Naive B cell (primary cell): Measurements from ENCODE around the gene RGS8. TPM values are rescaled to one million over a fixed set of nuclear protein-coding genes. Genes with fewer than 3 reads are reported as not detected.

Source experiments
- ATAC-seq, 2 donors: fragments of 150-1000 bp; cut with Tn5 transposase; 2 replicates each; pipeline ENCODE4 v1.10.0; 2021; ENCODE audit warnings: low read depth in 2 of 2, mild to moderate bottlenecking in 2 of 2, moderate library complexity in 2 of 2
- DNase-seq: peaks from one replicate; pipeline ENCODE4 v3.0.0; 2022
- H3K27ac Mint-ChIP-seq, 6 donors: one replicate each; pipeline ENCODE4 v1.8.0; 2020 to 2022; ENCODE audit warnings: mild to moderate bottlenecking in 6 of 6, mixed read lengths in 6 of 6, moderate library complexity in 5 of 6, inconsistent platforms in 2 of 6
- H3K27me3 Mint-ChIP-seq, 3 donors: one replicate each; pipeline ENCODE4 v1.8.0; 2021 to 2022; ENCODE audit warnings: mixed read lengths in 3 of 3, mild to moderate bottlenecking in 1 of 3
- H3K36me3 Mint-ChIP-seq, 2 donors: one replicate each; pipeline ENCODE4 v1.8.0; 2020 to 2022; ENCODE audit warnings: mixed read lengths in 2 of 2, inconsistent platforms in 1 of 2, mild to moderate bottlenecking in 1 of 2
- H3K4me1 Mint-ChIP-seq, 3 donors: one replicate each; pipeline ENCODE4 v1.8.0; 2020 to 2022; ENCODE audit warnings: mixed read lengths in 3 of 3, inconsistent platforms in 1 of 3, mild to moderate bottlenecking in 1 of 3, moderate library complexity in 1 of 3
- H3K4me3 Mint-ChIP-seq, 8 donors: one replicate each; pipeline ENCODE4 v1.8.0; 2020 to 2022; ENCODE audit warnings: mild to moderate bottlenecking in 8 of 8, mixed read lengths in 8 of 8, moderate library complexity in 8 of 8, inconsistent platforms in 2 of 8
- H3K9me3 Mint-ChIP-seq, 7 donors: one replicate each; pipeline ENCODE4 v1.8.0; 2020 to 2022; ENCODE audit warnings: mixed read lengths in 7 of 7, mild to moderate bottlenecking in 5 of 7, inconsistent platforms in 2 of 7, moderate library complexity in 1 of 7
- polyA plus RNA-seq, 6 donors: library from polyadenylated mRNA; unstranded; fragments of 300-500 nt; fragmentation: Illumina TruSeq; gene quantifications; one replicate each; pipeline ENCODE4 v1.2.3, GENCODE V29; 2021; ENCODE audit warnings: low read depth in 6 of 6

The RGS8 gene
- polyA plus RNA-seq, 6 donors from 2014 or later: not detected

- Mint-ChIP-seq H3K4me3 (no peak overlapping the region), H3K27me3 (peaks cover 19 to 47% (median 36%) of the 10 kb centered on the region in 3 donors), H3K4me1 (peaks cover 0 to 13% (median 5%) of the 10 kb centered on the region in 3 donors), H3K36me3 (no peaks in the 10 kb centered on the region), H3K27ac (peak overlapping the region in 1 of 6 donors; percentile 36), H3K9me3 (no peaks in the 10 kb centered on the region)
- ATAC-seq: no peak
- DNase-seq: no peak
Measured at GRCh38 chr1:182674346-182675246, 9.8 kb downstream of the RGS8 start.

GRCh38 chr1:182672487-182672836 lies 11.9 kb downstream of the RGS8 start:
- H3K27ac Mint-ChIP-seq: peak overlapping the region in 1 of 6 donors; percentile 65
- ATAC-seq: no peak

GRCh38 chr1:182671750-182672486 lies 12.5 kb downstream of the RGS8 start:
- Mint-ChIP-seq H3K36me3 (no peaks in the 10 kb centered on the region), H3K9me3 (no peaks in the 10 kb centered on the region), H3K4me1 (peaks cover 0 to 6% (median 0%) of the 10 kb centered on the region in 3 donors), H3K27me3 (peaks cover 19 to 49% (median 36%) of the 10 kb centered on the region in 3 donors), H3K4me3 (no peak overlapping the region), H3K27ac (peak overlapping the region in 1 of 6 donors; percentile 65)
- no peak for ATAC-seq
- DNase-seq: no peak

More at GRCh38 chr1:182672487-182672836, 11.9 kb downstream of the RGS8 start:
- Mint-ChIP-seq H3K4me3 (no peak overlapping the region), H3K4me1 (peaks cover 0 to 11% (median 1%) of the 10 kb centered on the region in 3 donors), H3K9me3 (no peaks in the 10 kb centered on the region), H3K27me3 (peaks cover 19 to 49% (median 36%) of the 10 kb centered on the region in 3 donors), H3K36me3 (no peaks in the 10 kb centered on the region)
- no peak for DNase-seq

GRCh38 chr1:182670032-182670749 lies 14.2 kb downstream of the RGS8 start:
- ATAC-seq (no peak), DNase-seq (no peak)
- Mint-ChIP-seq H3K9me3 (no peaks in the 10 kb centered on the region), H3K27ac (no peak overlapping the region), H3K27me3 (peaks cover 19 to 50% (median 38%) of the 10 kb centered on the region in 3 donors), H3K36me3 (no peaks in the 10 kb centered on the region), H3K4me1 (no peaks in the 10 kb centered on the region), H3K4me3 (no peak overlapping the region)

GRCh38 chr1:182669266-182669665 lies 15.1 kb downstream of the RGS8 start:
- DNase-seq: no peak
- no peaks in the 10 kb centered on the region for H3K9me3 Mint-ChIP-seq
- H3K27me3 Mint-ChIP-seq: peaks cover 18 to 45% (median 31%) of the 10 kb centered on the region in 3 donors
- H3K36me3 Mint-ChIP-seq: no peaks in the 10 kb centered on the region
- H3K4me1 Mint-ChIP-seq: no peaks in the 10 kb centered on the region
- no peak for ATAC-seq
- H3K27ac Mint-ChIP-seq: no peak overlapping the region
- no peak overlapping the region for H3K4me3 Mint-ChIP-seq

GRCh38 chr1:182668521-182669054 lies 15.8 kb downstream of the RGS8 start:
- peaks cover 14 to 39% (median 31%) of the 10 kb centered on the region in 3 donors for H3K27me3 Mint-ChIP-seq
- no peak for ATAC-seq
- H3K4me1 Mint-ChIP-seq: no peaks in the 10 kb centered on the region
- no peaks in the 10 kb centered on the region for H3K9me3 Mint-ChIP-seq
- no peak overlapping the region for H3K27ac Mint-ChIP-seq
- H3K36me3 Mint-ChIP-seq: no peaks in the 10 kb centered on the region
- peak overlapping the region in 1 of 8 donors; percentile 56 for H3K4me3 Mint-ChIP-seq
- DNase-seq: no peak

- Mint-ChIP-seq H3K9me3 (no peaks in the 10 kb centered on the region), H3K4me1 (no peaks in the 10 kb centered on the region), H3K27me3 (peaks cover 10 to 38% (median 31%) of the 10 kb centered on the region in 3 donors), H3K36me3 (no peaks in the 10 kb centered on the region), H3K27ac (peak overlapping the region in 1 of 6 donors; percentile 7), H3K4me3 (no peak overlapping the region)
- ATAC-seq (no peak), DNase-seq (no peak)
Measured at GRCh38 chr1:182667848-182668505, 16.4 kb downstream of the RGS8 start.

GRCh38 chr1:182666706-182667105 lies 17.7 kb downstream of the RGS8 start:
- Mint-ChIP-seq H3K27ac (no peak overlapping the region), H3K36me3 (no peaks in the 10 kb centered on the region), H3K4me1 (no peaks in the 10 kb centered on the region), H3K27me3 (peaks cover 12 to 33% (median 30%) of the 10 kb centered on the region in 3 donors), H3K4me3 (no peak overlapping the region), H3K9me3 (no peaks in the 10 kb centered on the region)
- DNase-seq (no peak), ATAC-seq (no peak)

GRCh38 chr1:182664296-182664695 lies 20.1 kb downstream of the RGS8 start:
- Mint-ChIP-seq H3K4me1 (no peaks in the 10 kb centered on the region), H3K9me3 (no peaks in the 10 kb centered on the region), H3K36me3 (no peaks in the 10 kb centered on the region), H3K27me3 (peaks cover 11 to 24% (median 23%) of the 10 kb centered on the region in 3 donors), H3K4me3 (no peak overlapping the region), H3K27ac (no peak overlapping the region)
- no peak for ATAC-seq
- no peak for DNase-seq

GRCh38 chr1:182662956-182663355 lies 21.4 kb downstream of the RGS8 start:
- Mint-ChIP-seq H3K4me3 (no peak overlapping the region), H3K4me1 (no peaks in the 10 kb centered on the region), H3K27me3 (peaks cover 18 to 29% (median 24%) of the 10 kb centered on the region in 3 donors), H3K36me3 (no peaks in the 10 kb centered on the region), H3K9me3 (no peaks in the 10 kb centered on the region), H3K27ac (peak overlapping the region in 1 of 6 donors; percentile 24)
- ATAC-seq (no peak), DNase-seq (no peak)

GRCh38 chr1:182662121-182662890 lies 22.1 kb downstream of the RGS8 start:
- Mint-ChIP-seq H3K27ac (peak overlapping the region in 1 of 6 donors; percentile 24), H3K4me3 (no peak overlapping the region), H3K9me3 (no peaks in the 10 kb centered on the region), H3K4me1 (no peaks in the 10 kb centered on the region), H3K27me3 (peaks cover 23 to 36% (median 29%) of the 10 kb centered on the region in 3 donors), H3K36me3 (no peaks in the 10 kb centered on the region)
- DNase-seq (no peak), ATAC-seq (no peak)

GRCh38 chr1:182658055-182658454 lies 26.3 kb downstream of the RGS8 start:
- Mint-ChIP-seq H3K36me3 (no peaks in the 10 kb centered on the region), H3K27me3 (peaks cover 23 to 33% (median 28%) of the 10 kb centered on the region in 3 donors), H3K4me1 (no peaks in the 10 kb centered on the region), H3K4me3 (no peak overlapping the region), H3K9me3 (no peaks in the 10 kb centered on the region), H3K27ac (no peak overlapping the region)
- DNase-seq (no peak), ATAC-seq (no peak)
